GM21786 (cell line): ENCODE measurements around the gene MPDU1.
A peak's percentile ranks its signal among the peaks of the same experiment; 100 is the strongest.

Experiments used
- ATAC-seq: cut with Tn5 transposase; IDR thresholded peaks from one replicate; pipeline ENCODE4 v1.9.1; 2021; ENCODE audit not compliant: unreplicated experiment

MPDU1 gene

GRCh38 chr17:7560172-7561027, 23.3 kb upstream of the MPDU1 start:
- no peak for ATAC-seq

GRCh38 chr17:7561028-7561575, 22.6 kb upstream of the MPDU1 start:
- ATAC-seq: peak; percentile 38

- ATAC-seq: peak; percentile 49
Measured at GRCh38 chr17:7561589-7562207, 22.0 kb upstream of the MPDU1 start, which contains the start of gene SENP3. SENP3 (plus strand) TSS chr17:7561919; CDS start chr17:7563077, 1,158 bp downstream.

GRCh38 chr17:7562208-7562605, 21.4 kb upstream of the MPDU1 start:
- ATAC-seq: no peak

GRCh38 chr17:7563115-7563869, 20.4 kb upstream of the MPDU1 start:
- no peak for ATAC-seq

GRCh38 chr17:7569571-7569970, 14.1 kb upstream of the MPDU1 start:
- no peak for ATAC-seq

GRCh38 chr17:7570351-7570750, 13.3 kb upstream of the MPDU1 start:
- no peak for ATAC-seq

GRCh38 chr17:7572338-7572587, 11.4 kb upstream of the MPDU1 start:
- no peak for ATAC-seq

GRCh38 chr17:7572588-7573323, 10.9 kb upstream of the MPDU1 start:
- peak; percentile 89 for ATAC-seq

GRCh38 chr17:7573324-7574080, 10.2 kb upstream of the MPDU1 start:
- no peak for ATAC-seq

- ATAC-seq: no peak
Measured at GRCh38 chr17:7574176-7574953, 9.3 kb upstream of the MPDU1 start.

GRCh38 chr17:7575481-7575883, 8.2 kb upstream of the MPDU1 start:
- no peak for ATAC-seq

- ATAC-seq: no peak
Measured at GRCh38 chr17:7575959-7576358, 7.7 kb upstream of the MPDU1 start.

GRCh38 chr17:7576432-7576937, 7.2 kb upstream of the MPDU1 start:
- no peak for ATAC-seq

GRCh38 chr17:7577327-7578199, 6.1 kb upstream of the MPDU1 start:
- ATAC-seq: no peak

- peak; percentile 43 for ATAC-seq
Measured at GRCh38 chr17:7579001-7579833, 4.4 kb upstream of the MPDU1 start, which contains the start of gene CD68. CD68 (plus strand) TSS chr17:7579638; CDS start chr17:7579678, 40 bp downstream.
